ENCODE data around the gene TMEM95.

The TMEM95 gene

GRCh38 chr17:7356756-7357155 is 1.8 kb downstream of the TMEM95 start:
- Histone ChIP-seq H3K36me3 (ENCODE audit: control insufficient read depth in 2 of 2, insufficient read depth in 1 of 2, low read length in 2 of 2) (no peaks in the 10 kb centered on the region), H3K9me3 (ENCODE audit: control insufficient read depth, insufficient read depth, low read depth, low read length) (no peaks in the 10 kb centered on the region), H3K4me1 (ENCODE audit: control insufficient read depth, insufficient read depth, low read length) (peaks cover 3% of the 10 kb centered on the region), H3K27ac (ENCODE audit: extremely low read depth, low read depth, low read length) (no peak overlapping the region), H3K4me3 (ENCODE audit: low read depth, low read length) (no peak overlapping the region)
- POLR2A ChIA-PET: interaction anchor here (0.6 to 3.4 kb wide), 7 partner anchors 27 to 312 kb away, joined by 3 to 29 read pairs (median 6); partner anchors contain the start of gene TMEM256
- TF ChIP-seq ZBTB26 (tag by site-specific recombination; optimal IDR thresholded peaks at IDR 0.05) (no peak), ZNF529 (tag by site-specific recombination; IDR thresholded peaks at IDR 0.05; ENCODE audit: insufficient replicate concordance) (no peak), ZNF16 (tag by site-specific recombination; IDR thresholded peaks at IDR 0.05; ENCODE audit: low read depth) (no peak), ZNF155 (tag by site-specific recombination; IDR thresholded peaks at IDR 0.05) (no peak), ZBTB21 (tag by site-specific recombination; IDR thresholded peaks at IDR 0.05) (no peak), ZNF248 (tag by site-specific recombination; IDR thresholded peaks at IDR 0.05) (no peak), ZNF404 (tag by site-specific recombination; IDR thresholded peaks at IDR 0.05) (no peak)
- TF ChIP-seq, protein P1, sequence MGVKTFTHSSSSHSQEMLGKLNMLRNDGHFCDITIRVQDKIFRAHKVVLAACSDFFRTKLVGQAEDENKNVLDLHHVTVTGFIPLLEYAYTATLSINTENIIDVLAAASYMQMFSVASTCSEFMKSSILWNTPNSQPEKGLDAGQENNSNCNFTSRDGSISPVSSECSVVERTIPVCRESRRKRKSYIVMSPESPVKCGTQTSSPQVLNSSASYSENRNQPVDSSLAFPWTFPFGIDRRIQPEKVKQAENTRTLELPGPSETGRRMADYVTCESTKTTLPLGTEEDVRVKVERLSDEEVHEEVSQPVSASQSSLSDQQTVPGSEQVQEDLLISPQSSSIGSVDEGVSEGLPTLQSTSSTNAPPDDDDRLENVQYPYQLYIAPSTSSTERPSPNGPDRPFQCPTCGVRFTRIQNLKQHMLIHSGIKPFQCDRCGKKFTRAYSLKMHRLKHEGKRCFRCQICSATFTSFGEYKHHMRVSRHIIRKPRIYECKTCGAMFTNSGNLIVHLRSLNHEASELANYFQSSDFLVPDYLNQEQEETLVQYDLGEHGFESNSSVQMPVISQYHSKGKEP (tag by site-specific recombination; IDR thresholded peaks at IDR 0.05): no peak
- TF ChIP-seq, protein P2, sequence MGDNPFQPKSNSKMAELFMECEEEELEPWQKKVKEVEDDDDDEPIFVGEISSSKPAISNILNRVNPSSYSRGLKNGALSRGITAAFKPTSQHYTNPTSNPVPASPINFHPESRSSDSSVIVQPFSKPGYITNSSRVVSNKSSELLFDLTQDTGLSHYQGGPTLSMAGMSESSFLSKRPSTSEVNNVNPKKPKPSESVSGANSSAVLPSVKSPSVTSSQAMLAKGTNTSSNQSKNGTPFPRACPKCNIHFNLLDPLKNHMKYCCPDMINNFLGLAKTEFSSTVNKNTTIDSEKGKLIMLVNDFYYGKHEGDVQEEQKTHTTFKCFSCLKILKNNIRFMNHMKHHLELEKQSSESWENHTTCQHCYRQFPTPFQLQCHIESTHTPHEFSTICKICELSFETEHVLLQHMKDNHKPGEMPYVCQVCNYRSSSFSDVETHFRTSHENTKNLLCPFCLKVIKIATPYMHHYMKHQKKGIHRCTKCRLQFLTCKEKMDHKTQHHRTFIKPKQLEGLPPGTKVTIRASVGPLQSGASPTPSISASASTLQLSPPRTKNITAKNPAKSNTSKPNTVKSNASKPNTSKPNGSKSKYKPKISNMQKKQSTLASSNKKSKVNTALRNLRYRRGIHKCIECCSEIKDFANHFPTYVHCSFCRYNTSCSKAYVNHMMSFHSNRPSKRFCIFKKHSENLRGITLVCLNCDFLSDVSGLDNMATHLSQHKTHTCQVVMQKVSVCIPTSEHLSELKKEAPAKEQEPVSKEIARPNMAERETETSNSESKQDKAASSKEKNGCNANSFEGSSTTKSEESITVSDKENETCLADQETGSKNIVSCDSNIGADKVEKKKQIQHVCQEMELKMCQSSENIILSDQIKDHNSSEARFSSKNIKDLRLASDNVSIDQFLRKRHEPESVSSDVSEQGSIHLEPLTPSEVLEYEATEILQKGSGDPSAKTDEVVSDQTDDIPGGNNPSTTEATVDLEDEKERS (tag by site-specific recombination; IDR thresholded peaks at IDR 0.05): no peak
- TF ChIP-seq, protein P3, sequence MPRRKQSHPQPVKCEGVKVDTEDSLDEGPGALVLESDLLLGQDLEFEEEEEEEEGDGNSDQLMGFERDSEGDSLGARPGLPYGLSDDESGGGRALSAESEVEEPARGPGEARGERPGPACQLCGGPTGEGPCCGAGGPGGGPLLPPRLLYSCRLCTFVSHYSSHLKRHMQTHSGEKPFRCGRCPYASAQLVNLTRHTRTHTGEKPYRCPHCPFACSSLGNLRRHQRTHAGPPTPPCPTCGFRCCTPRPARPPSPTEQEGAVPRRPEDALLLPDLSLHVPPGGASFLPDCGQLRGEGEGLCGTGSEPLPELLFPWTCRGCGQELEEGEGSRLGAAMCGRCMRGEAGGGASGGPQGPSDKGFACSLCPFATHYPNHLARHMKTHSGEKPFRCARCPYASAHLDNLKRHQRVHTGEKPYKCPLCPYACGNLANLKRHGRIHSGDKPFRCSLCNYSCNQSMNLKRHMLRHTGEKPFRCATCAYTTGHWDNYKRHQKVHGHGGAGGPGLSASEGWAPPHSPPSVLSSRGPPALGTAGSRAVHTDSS (tag by site-specific recombination; IDR thresholded peaks at IDR 0.05): no peak
- CTCF ChIA-PET: interaction anchor here (0.7 to 4.3 kb wide), 29 partner anchors 9 to 332 kb away, joined by 3 to 87 read pairs (median 8); partner anchors contain the start of genes CHRNB1, FGF11, SENP3 and SLC35G6

DNA sequence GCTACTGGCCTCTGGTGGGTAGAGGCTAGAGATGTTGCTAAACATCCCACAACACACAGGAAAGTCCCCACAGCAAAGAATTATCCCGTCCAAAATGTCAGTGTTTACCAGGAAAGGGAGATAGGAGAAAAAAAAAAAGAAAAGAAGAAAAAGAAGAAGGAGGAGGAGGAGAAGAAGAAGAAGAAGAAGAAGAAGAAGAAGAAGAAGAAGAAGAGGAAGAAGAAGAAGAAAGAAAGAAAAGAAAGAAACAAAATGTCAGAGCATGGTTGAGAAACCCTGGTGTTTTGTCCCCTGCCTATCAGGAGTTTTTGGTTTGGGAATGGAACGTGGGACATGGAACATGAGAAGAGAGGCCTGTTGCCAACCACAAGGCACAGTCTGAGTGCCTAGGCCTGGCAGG is 2.4 kb downstream of the TMEM95 start:
- Histone ChIP-seq H3K4me3 (ENCODE audit: low read depth, low read length) (no peak overlapping the region), H3K9me3 (ENCODE audit: control insufficient read depth, insufficient read depth, low read depth, low read length) (no peaks in the 10 kb centered on the region), H3K4me1 (ENCODE audit: control insufficient read depth, insufficient read depth, low read length) (peaks cover under 1% of the 10 kb centered on the region; the same call in 1 of the 2 replicates), H3K36me3 (ENCODE audit: control insufficient read depth in 2 of 2, insufficient read depth in 1 of 2, low read length in 2 of 2) (no peaks in the 10 kb centered on the region), H3K27ac (ENCODE audit: extremely low read depth, low read depth, low read length) (no peak overlapping the region)
- ChIA-PET POLR2A (interaction anchor here (0.6 to 3.4 kb wide), 2 partner anchors 47 to 313 kb away, joined by 4 to 29 read pairs; partner anchors contain the start of gene TMEM256), CTCF (interaction anchor here (1.7 to 4.3 kb wide), 8 partner anchors 9 to 202 kb away, joined by 3 to 87 read pairs (median 17); partner anchors contain the start of genes SENP3, TMEM102, TMEM256 and TNFSF13)
- TF ChIP-seq, protein P4, sequence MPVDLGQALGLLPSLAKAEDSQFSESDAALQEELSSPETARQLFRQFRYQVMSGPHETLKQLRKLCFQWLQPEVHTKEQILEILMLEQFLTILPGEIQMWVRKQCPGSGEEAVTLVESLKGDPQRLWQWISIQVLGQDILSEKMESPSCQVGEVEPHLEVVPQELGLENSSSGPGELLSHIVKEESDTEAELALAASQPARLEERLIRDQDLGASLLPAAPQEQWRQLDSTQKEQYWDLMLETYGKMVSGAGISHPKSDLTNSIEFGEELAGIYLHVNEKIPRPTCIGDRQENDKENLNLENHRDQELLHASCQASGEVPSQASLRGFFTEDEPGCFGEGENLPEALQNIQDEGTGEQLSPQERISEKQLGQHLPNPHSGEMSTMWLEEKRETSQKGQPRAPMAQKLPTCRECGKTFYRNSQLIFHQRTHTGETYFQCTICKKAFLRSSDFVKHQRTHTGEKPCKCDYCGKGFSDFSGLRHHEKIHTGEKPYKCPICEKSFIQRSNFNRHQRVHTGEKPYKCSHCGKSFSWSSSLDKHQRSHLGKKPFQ (tag by site-specific recombination; IDR thresholded peaks at IDR 0.05): no peak
- 0 out of 2 replicates have a peak, but pooled peaks have one; percentile 17 for TF ChIP-seq ZNF600 (tag by site-specific recombination; IDR thresholded peaks at IDR 0.05)
- TF ChIP-seq ZNF654 (tag by site-specific recombination; IDR thresholded peaks at IDR 0.05; ENCODE audit: low read depth): no peak
- no peak for TF ChIP-seq ZNF747 (tag by site-specific recombination; IDR thresholded peaks at IDR 0.05)
- TF ChIP-seq OSR2 (tag by site-specific recombination; IDR thresholded peaks at IDR 0.05): no peak
- TF ChIP-seq, protein P5, sequence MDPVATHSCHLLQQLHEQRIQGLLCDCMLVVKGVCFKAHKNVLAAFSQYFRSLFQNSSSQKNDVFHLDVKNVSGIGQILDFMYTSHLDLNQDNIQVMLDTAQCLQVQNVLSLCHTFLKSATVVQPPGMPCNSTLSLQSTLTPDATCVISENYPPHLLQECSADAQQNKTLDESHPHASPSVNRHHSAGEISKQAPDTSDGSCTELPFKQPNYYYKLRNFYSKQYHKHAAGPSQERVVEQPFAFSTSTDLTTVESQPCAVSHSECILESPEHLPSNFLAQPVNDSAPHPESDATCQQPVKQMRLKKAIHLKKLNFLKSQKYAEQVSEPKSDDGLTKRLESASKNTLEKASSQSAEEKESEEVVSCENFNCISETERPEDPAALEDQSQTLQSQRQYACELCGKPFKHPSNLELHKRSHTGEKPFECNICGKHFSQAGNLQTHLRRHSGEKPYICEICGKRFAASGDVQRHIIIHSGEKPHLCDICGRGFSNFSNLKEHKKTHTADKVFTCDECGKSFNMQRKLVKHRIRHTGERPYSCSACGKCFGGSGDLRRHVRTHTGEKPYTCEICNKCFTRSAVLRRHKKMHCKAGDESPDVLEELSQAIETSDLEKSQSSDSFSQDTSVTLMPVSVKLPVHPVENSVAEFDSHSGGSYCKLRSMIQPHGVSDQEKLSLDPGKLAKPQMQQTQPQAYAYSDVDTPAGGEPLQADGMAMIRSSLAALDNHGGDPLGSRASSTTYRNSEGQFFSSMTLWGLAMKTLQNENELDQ (tag by site-specific recombination; IDR thresholded peaks at IDR 0.05; ENCODE audit: low read depth): no peak
- no peak for TF ChIP-seq ZNF518A (tag by site-specific recombination; conservative IDR thresholded peaks at IDR 0.05; ENCODE audit: low read depth)
